ENCODE measurements around the gene LDLR.
"Not testable (repeated sequence)": the region's sequence is repeated elsewhere in the genome, so short reads cannot be mapped to it uniquely, and the experiment has no call there.

The LDLR gene

GRCh38 chr19:11073568-11073967 is 15.7 kb upstream of the LDLR start:
- no peak for DNase-seq

GRCh38 chr19:11076792-11077191 is 12.5 kb upstream of the LDLR start:
- DNase-seq = not testable (repeated sequence)

GRCh38 chr19:11078893-11079292 is 10.4 kb upstream of the LDLR start:
- no peak for DNase-seq

- DNase-seq = no peak
These were observed 9.3 kb upstream of the LDLR start for GRCh38 chr19:11079999-11080398.

- no peak for DNase-seq
These were observed 1.3 kb upstream of the LDLR start for GRCh38 chr19:11087870-11088505.

GRCh38 chr19:11088506-11089253 is 583 bp upstream of the LDLR start:
- no peak for DNase-seq

- not testable (repeated sequence) for DNase-seq
These were observed 676 bp downstream of the LDLR start for GRCh38 chr19:11090014-11090263.

- peak; percentile 99 for DNase-seq
These were observed 1.2 kb downstream of the LDLR start for GRCh38 chr19:11090264-11090996.

GRCh38 chr19:11090997-11091702 is 1.9 kb downstream of the LDLR start:
- no peak for DNase-seq

GRCh38 chr19:11091703-11092153 is 2.5 kb downstream of the LDLR start:
- DNase-seq = peak; percentile 70

- peak; percentile 48 for DNase-seq
These were observed 2.9 kb downstream of the LDLR start for GRCh38 chr19:11092181-11092538.

- DNase-seq = no peak
These were observed 4.5 kb downstream of the LDLR start for GRCh38 chr19:11093689-11094238.

GRCh38 chr19:11094520-11094894 is 5.2 kb downstream of the LDLR start:
- DNase-seq = no peak

- peak; percentile 45 for DNase-seq
These were observed 7.1 kb downstream of the LDLR start for GRCh38 chr19:11096210-11096841.

- not testable (repeated sequence) for DNase-seq
These were observed 8.1 kb downstream of the LDLR start for GRCh38 chr19:11097367-11097766.

GRCh38 chr19:11098327-11098726 is 9.1 kb downstream of the LDLR start:
- no peak for DNase-seq

- DNase-seq = no peak
These were observed 9.6 kb downstream of the LDLR start for GRCh38 chr19:11098861-11099260.

GRCh38 chr19:11100049-11100448 is 10.8 kb downstream of the LDLR start:
- no peak for DNase-seq

- DNase-seq = no peak
These were observed 11.8 kb downstream of the LDLR start for GRCh38 chr19:11101057-11101456.

- no peak for DNase-seq
These were observed 13.7 kb downstream of the LDLR start for GRCh38 chr19:11102944-11103343.

GRCh38 chr19:11103667-11104066 is 14.4 kb downstream of the LDLR start:
- DNase-seq = not testable (repeated sequence)

- no peak for DNase-seq
These were observed 15.9 kb downstream of the LDLR start for GRCh38 chr19:11105014-11105636.

Measured in CD4-positive, alpha-beta T cell treated with Interleukin-17A for 4 hours (primary cell).